Neural cell (in vitro differentiated cells): ENCODE measurements around the gene KLK7.

Source experiments
- EZH2 ChIP-seq: fragments of 200-600, 300-800 bp; shearing (Covaris generic), sonication (generic); IDR thresholded peaks from 2 replicates; pipeline ENCODE4 v1.6.1; 2014; ENCODE audit warnings: antibody characterized with exemption, low read length, borderline replicate concordance, mild to moderate bottlenecking; ENCODE audit not compliant: insufficient read depth, poor library complexity, severe bottlenecking
- MXI1 ChIP-seq: fragments of 450-650 bp; conservative IDR thresholded peaks from 2 replicates; pipeline ENCODE4 v1.6.1; 2014; ENCODE audit warnings: antibody characterized with exemption, mild to moderate bottlenecking; ENCODE audit not compliant: poor library complexity, severe bottlenecking
- RAD21 ChIP-seq: fragments of 450-650 bp; conservative IDR thresholded peaks from 2 replicates; pipeline ENCODE4 v1.6.1; 2014; ENCODE audit warnings: antibody characterized with exemption, mild to moderate bottlenecking, moderate library complexity
- SMC3 ChIP-seq: fragments of 450-650 bp; conservative IDR thresholded peaks from 2 replicates; pipeline ENCODE4 v1.6.1; 2014; ENCODE audit warnings: antibody characterized with exemption, mild to moderate bottlenecking, moderate library complexity; ENCODE audit not compliant: poor library complexity
- TF ChIP-seq, protein P1 (sequence below): fragments of 450-650 bp; IDR thresholded peaks from 2 replicates; pipeline ENCODE4 v1.5.1; 2014; ENCODE audit warnings: antibody characterized with exemption, mild to moderate bottlenecking, moderate library complexity; ENCODE audit not compliant: poor library complexity, severe bottlenecking

DNA sequence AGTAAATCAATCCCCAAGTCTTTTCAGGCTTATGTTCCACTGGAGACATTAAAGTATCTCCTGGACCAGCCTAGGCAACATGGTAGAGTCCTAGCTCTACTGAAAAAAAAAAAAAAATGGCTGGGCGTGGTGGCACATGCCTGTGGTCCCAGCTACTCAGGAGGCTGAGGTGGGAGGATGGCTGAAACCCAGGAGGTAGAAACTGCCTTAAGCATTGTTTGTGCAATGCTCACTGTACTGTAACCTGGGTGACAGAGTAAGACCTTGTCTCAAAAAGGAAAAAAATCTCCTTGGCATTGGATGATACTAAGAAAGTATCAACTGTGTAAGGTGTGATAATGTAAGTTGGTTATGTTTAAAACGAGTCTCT, 8.9 kb upstream of the KLK7 start:
- TF ChIP-seq, protein P1, sequence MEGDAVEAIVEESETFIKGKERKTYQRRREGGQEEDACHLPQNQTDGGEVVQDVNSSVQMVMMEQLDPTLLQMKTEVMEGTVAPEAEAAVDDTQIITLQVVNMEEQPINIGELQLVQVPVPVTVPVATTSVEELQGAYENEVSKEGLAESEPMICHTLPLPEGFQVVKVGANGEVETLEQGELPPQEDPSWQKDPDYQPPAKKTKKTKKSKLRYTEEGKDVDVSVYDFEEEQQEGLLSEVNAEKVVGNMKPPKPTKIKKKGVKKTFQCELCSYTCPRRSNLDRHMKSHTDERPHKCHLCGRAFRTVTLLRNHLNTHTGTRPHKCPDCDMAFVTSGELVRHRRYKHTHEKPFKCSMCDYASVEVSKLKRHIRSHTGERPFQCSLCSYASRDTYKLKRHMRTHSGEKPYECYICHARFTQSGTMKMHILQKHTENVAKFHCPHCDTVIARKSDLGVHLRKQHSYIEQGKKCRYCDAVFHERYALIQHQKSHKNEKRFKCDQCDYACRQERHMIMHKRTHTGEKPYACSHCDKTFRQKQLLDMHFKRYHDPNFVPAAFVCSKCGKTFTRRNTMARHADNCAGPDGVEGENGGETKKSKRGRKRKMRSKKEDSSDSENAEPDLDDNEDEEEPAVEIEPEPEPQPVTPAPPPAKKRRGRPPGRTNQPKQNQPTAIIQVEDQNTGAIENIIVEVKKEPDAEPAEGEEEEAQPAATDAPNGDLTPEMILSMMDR: no peak
- TF ChIP-seq RAD21 (no peak), SMC3 (no peak), EZH2 (no peak), MXI1 (no peak)
